ENCODE measurements around the gene ABCA13. TPM values are rescaled to one million over a fixed set of nuclear protein-coding genes. Genes with fewer than 3 reads are reported as not detected.

ABCA13 gene
- total and polyA plus RNA-seq, 2 of the 4 experiments (the other 2 are of a cell fraction): under 0.01 to 0.07 TPM

DNA sequence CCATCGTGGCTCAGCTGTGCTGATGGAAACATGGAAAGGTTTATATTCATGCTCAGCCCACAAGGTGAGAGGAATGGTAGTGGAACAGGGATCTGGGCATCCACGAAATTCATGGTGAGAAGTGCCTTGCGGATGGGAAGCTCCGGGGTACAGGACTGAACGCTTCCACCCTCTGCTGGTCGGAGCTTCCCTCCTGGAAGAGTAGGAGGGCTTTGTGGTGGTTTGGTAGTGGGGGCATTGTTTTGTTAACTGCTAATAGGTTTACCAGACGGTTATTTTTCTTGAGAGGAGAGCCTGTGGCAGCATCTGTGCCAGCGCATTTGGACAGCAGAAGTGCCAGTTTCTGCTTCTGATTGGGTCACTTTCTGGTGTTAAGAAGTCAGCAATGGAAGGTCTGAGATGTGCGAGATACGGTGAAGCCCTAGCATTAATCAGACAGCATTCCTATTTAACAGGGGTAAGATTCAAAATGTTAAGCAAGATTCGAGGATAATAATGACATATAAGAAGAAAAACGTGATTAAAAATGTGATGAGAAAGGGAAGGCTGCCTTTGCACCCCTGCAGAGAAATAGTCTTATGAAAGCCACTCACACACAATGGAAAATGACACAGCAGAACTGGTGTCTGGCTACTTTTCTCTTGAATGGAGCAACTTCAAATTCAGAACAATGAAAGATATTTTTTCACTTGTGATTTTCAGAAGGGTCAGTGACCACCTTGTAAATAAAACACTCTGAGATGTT, 17.7 kb downstream of the ABCA13 start:
- in situ Hi-C loops (cut with MboI; ENCODE audit: low sequenced_read_pairs): no loop called here
- BruUV-seq (replicated peaks): no TSS peak
- WGBS, 2 experiments (ENCODE audit: extremely low coverage in 2 of 2, insufficient read length in 1 of 2): 80% methylated on average over 1 of the region's 12 CpGs; no CpG with 5 or more reads in 1 of the 2 experiments

More for the DNA sequence above, 17.7 kb downstream of the ABCA13 start:
- H3K23ac ChIP-seq (ENCODE audit: low read depth, low read length): no peak overlapping the region
- no peak overlapping the region for H4K5ac ChIP-seq (ENCODE audit: low read depth, low read length)
- TF ChIP-seq FOS (IDR thresholded peaks at IDR 0.05; ENCODE audit: low read depth, low read length) (no peak), MXI1 (IDR thresholded peaks at IDR 0.05; ENCODE audit: borderline replicate concordance, low read depth, low read length) (no peak)
- H3K18ac ChIP-seq (ENCODE audit: low read depth, low read length): no peak overlapping the region
- no peak overlapping the region for H3K4ac ChIP-seq (ENCODE audit: low read depth, low read length)
- no peak overlapping the region for H3K9ac ChIP-seq (ENCODE audit: low read depth, low read length)
- H3K4me2 ChIP-seq (ENCODE audit: low read depth, low read length): no peak overlapping the region
- no peak overlapping the region for H3K27ac ChIP-seq (ENCODE audit: insufficient read depth, low read length)
- no peaks in the 10 kb centered on the region for H3K4me1 ChIP-seq (ENCODE audit: control insufficient read depth, insufficient read depth, low read length)
- no peak overlapping the region for H3K56ac ChIP-seq (ENCODE audit: extremely low read depth, insufficient read depth, low read length)
- H3K4me3 ChIP-seq (ENCODE audit: insufficient read depth, low read depth, low read length): no peak overlapping the region
- dilution Hi-C loops (cut with HindIII; ENCODE audit: low sequenced_read_pairs, unreplicated experiment) (no loop called here), intact Hi-C loops (cut with micrococcal nuclease) (no loop called here)
- H2BK5ac ChIP-seq (ENCODE audit: low read depth, low read length, poor library complexity, severe bottlenecking): no peak overlapping the region
- ChIA-PET POLR2A (ENCODE audit: unreplicated experiment) (no interaction called here), CTCF (no interaction called here)
- H3K9me3 ChIP-seq (ENCODE audit: control insufficient read depth, insufficient read depth, low read length): peaks cover 3% of the 10 kb centered on the region; the same call in 1 of the 2 replicates
- no peak overlapping the region for H2BK20ac ChIP-seq (ENCODE audit: low read depth, low read length)
- no peak overlapping the region for H2AK5ac ChIP-seq (ENCODE audit: low read depth, low read length)
- H2BK15ac ChIP-seq (ENCODE audit: low read depth, low read length): no peak overlapping the region
- no peaks in the 10 kb centered on the region for H3K79me1 ChIP-seq (ENCODE audit: low read depth in 1 of 2, low read length in 2 of 2)
- no peaks in the 10 kb centered on the region for H3K9me1 ChIP-seq (ENCODE audit: insufficient read depth, low read length)
- H3K14ac ChIP-seq (replicated peaks; ENCODE audit: low read depth, low read length): no peak overlapping the region
- no peak overlapping the region for H4K91ac ChIP-seq (ENCODE audit: insufficient read depth, low read depth, low read length)
- H4K8ac ChIP-seq (ENCODE audit: low read depth in 2 of 2, low read length in 2 of 2): no peak overlapping the region
- H3K36me3 ChIP-seq (ENCODE audit: control insufficient read depth, insufficient read depth, low read length): no peaks in the 10 kb centered on the region
- H3K27me3 ChIP-seq (ENCODE audit: control insufficient read depth, insufficient read depth, low read length): no peaks in the 10 kb centered on the region
- no peak overlapping the region for H2BK120ac ChIP-seq (ENCODE audit: low read depth, low read length)
- H2AK9ac ChIP-seq (replicated peaks; ENCODE audit: low read depth, low read length, poor library complexity): no peak overlapping the region
- H2AFZ ChIP-seq (replicated peaks; ENCODE audit: low read length, poor library complexity): no peak overlapping the region
- DNase-seq: no peak
- no peak for ATAC-seq (ENCODE audit: low read depth)
- no peaks in the 10 kb centered on the region for H4K20me1 ChIP-seq (ENCODE audit: insufficient read depth, low read length)
